PC-3 (cell line): ENCODE measurements around the gene PKLR. TPM values are rescaled to one million over a fixed set of nuclear protein-coding genes. Genes with fewer than 3 reads are reported as not detected.

Experiments used
- ATAC-seq: fragments of 200-7000 bp; cut with Tn5 transposase; 2 replicates; pipeline ENCODE4 v1.9.1; 2020; ENCODE audit warnings: mild to moderate bottlenecking, moderate library complexity
- BruUV-seq: library from RNA; stranded (reverse); fragments of 400-500 nt; replicated peaks from 2 replicates; lab custom pipeline; 2021; lab: Mats Ljungman, UMichigan
- CTCF ChIA-PET: fragments of 300-600 bp; sonication (Branson Sonifier 250); formaldehyde crosslinking; loops from one replicate; lab custom pipeline; 2022; ENCODE audit warnings: antibody characterized with exemption; lab: Charles Lee
- POLR2A ChIA-PET: fragments of 300-600 bp; sonication (Branson Sonifier 250); formaldehyde crosslinking; loops from one replicate; lab custom pipeline; 2022; ENCODE audit warnings: antibody characterized with exemption; ENCODE audit not compliant: unreplicated experiment; lab: Charles Lee
- DNase-seq: peaks from one replicate; pipeline ENCODE4 v3.0.0-alpha.2; 2015
- H2AFZ ChIP-seq: fragments of 300-600 bp; sonication (generic); 2 replicates; pipeline ENCODE4 v1.6.0; 2016; ENCODE audit warnings: antibody characterized with exemption, low read length
- H3F3A ChIP-seq: fragments of 300-600 bp; sonication (generic); one replicate; pipeline ENCODE4 v1.6.0; 2017; ENCODE audit warnings: antibody characterized with exemption, low read length, control low read depth, mild to moderate bottlenecking; ENCODE audit not compliant: unreplicated experiment
- H3K27ac ChIP-seq: fragments of 300-600 bp; sonication (generic); 2 replicates; pipeline ENCODE4 v1.5.1; 2016; ENCODE audit warnings: mild to moderate bottlenecking, low read length
- H3K27me3 ChIP-seq: fragments of 300-600 bp; sonication (generic); 2 replicates; pipeline ENCODE4 v1.6.1; 2016; ENCODE audit warnings: low read length, mixed read lengths
- H3K36me3 ChIP-seq: fragments of 300-600 bp; sonication (generic); 2 replicates; pipeline ENCODE4 v1.6.1; 2016; ENCODE audit warnings: low read depth, mixed run types, low read length, mixed read lengths
- H3K4me1 ChIP-seq: fragments of 300-600 bp; sonication (generic); 2 replicates; pipeline ENCODE4 v1.5.1; 2016; ENCODE audit warnings: low read length; ENCODE audit not compliant: insufficient read depth
- H3K4me2 ChIP-seq: fragments of 300-600 bp; sonication (generic); 2 replicates; pipeline ENCODE4 v1.6.0; 2016; ENCODE audit warnings: low read length
- H3K4me3 ChIP-seq: fragments of 300-600 bp; sonication (generic); 2 replicates; pipeline ENCODE4 v1.5.1; 2016; ENCODE audit warnings: mild to moderate bottlenecking, low read length, mixed read lengths
- H3K79me2 ChIP-seq: fragments of 300-600 bp; sonication (generic); 2 replicates; pipeline ENCODE4 v1.6.1; 2017; ENCODE audit warnings: low read length, mixed read lengths
- H3K9ac ChIP-seq: fragments of 300-600 bp; sonication (generic); 2 replicates; pipeline ENCODE4 v1.6.0; 2016; ENCODE audit warnings: mild to moderate bottlenecking, low read length
- H3K9me2 ChIP-seq: fragments of 300-600 bp; sonication (generic); replicated peaks from 2 replicates; pipeline ENCODE4 v1.6.1; 2016; ENCODE audit warnings: mixed run types, low read length, mixed read lengths
- H3K9me3 ChIP-seq: fragments of 300-600 bp; sonication (generic); 2 replicates; pipeline ENCODE4 v1.6.1; 2016; ENCODE audit warnings: low read length, mixed read lengths
- H4K20me1 ChIP-seq: fragments of 300-600 bp; sonication (generic); 2 replicates; pipeline ENCODE4 v1.6.1; 2016; ENCODE audit warnings: low read length, mixed read lengths
- EZH2 ChIP-seq: fragments of 300-600 bp; sonication (generic); IDR thresholded peaks from one replicate; pipeline ENCODE4 v1.6.1; 2017; ENCODE audit warnings: antibody characterized with exemption, mild to moderate bottlenecking, low read length; ENCODE audit not compliant: unreplicated experiment
- EZH2phosphoT487 ChIP-seq: fragments of 300-600 bp; sonication (generic); IDR thresholded peaks from 2 replicates; pipeline ENCODE4 v1.6.1; 2018; ENCODE audit warnings: mild to moderate bottlenecking, antibody characterized with exemption, low read length, borderline replicate concordance
- intact Hi-C: fragments of 100-400 bp; cut with micrococcal nuclease; formaldehyde crosslinking; loops from 2 replicates; pipeline ENCODE4 v1.9.0; 2023
- total RNA-seq: library from RNA; depleted of rRNA; stranded (reverse); fragments of >200 nt; gene quantifications from 2 replicates; pipeline ENCODE4 v1.2.3, GENCODE V29; 2014
- TF ChIP-seq, protein P1 (sequence below): fragments of 300-600 bp; sonication (generic); conservative IDR thresholded peaks from 2 replicates; pipeline ENCODE4 v1.5.1; 2017; ENCODE audit warnings: antibody characterized with exemption, low read depth, mild to moderate bottlenecking, low read length

The PKLR gene
- total RNA-seq, 1 experiment from 2014 or later: not detected

GRCh38 chr1:155245163-155245524, 56.1 kb downstream of the PKLR start:
- Histone ChIP-seq H3K4me3 (peak overlapping the region; percentile 77), H3K4me1 (peaks cover 27% of the 10 kb centered on the region), H3K9me2 (no peaks in the 10 kb centered on the region), H3K36me3 (peaks cover 15% of the 10 kb centered on the region; the same call in 1 of the 2 replicates), H4K20me1 (no peaks in the 10 kb centered on the region), H3K27me3 (no peaks in the 10 kb centered on the region), H3K27ac (peak overlapping the region; percentile 54), H3K4me2 (peak overlapping the region; percentile 87), H3K79me2 (peaks cover 11% of the 10 kb centered on the region), H3K9me3 (no peaks in the 10 kb centered on the region), H3K9ac (peak overlapping the region; percentile 71), H2AFZ (peak overlapping the region; percentile 88), H3F3A (no peaks in the 10 kb centered on the region)
- CTCF ChIA-PET: no interaction called here
- no TSS peak for BruUV-seq
- ATAC-seq (no peak), DNase-seq (no peak)
- POLR2A ChIA-PET: no interaction called here
- intact Hi-C loops: loop anchor here (2.0 kb wide), 1 partner anchor 64 kb away; the partner anchor contains the start of gene FDPS
- no peak for TF ChIP-seq EZH2phosphoT487
- TF ChIP-seq, protein P1, sequence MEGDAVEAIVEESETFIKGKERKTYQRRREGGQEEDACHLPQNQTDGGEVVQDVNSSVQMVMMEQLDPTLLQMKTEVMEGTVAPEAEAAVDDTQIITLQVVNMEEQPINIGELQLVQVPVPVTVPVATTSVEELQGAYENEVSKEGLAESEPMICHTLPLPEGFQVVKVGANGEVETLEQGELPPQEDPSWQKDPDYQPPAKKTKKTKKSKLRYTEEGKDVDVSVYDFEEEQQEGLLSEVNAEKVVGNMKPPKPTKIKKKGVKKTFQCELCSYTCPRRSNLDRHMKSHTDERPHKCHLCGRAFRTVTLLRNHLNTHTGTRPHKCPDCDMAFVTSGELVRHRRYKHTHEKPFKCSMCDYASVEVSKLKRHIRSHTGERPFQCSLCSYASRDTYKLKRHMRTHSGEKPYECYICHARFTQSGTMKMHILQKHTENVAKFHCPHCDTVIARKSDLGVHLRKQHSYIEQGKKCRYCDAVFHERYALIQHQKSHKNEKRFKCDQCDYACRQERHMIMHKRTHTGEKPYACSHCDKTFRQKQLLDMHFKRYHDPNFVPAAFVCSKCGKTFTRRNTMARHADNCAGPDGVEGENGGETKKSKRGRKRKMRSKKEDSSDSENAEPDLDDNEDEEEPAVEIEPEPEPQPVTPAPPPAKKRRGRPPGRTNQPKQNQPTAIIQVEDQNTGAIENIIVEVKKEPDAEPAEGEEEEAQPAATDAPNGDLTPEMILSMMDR: no peak
- TF ChIP-seq EZH2: no peak

DNA sequence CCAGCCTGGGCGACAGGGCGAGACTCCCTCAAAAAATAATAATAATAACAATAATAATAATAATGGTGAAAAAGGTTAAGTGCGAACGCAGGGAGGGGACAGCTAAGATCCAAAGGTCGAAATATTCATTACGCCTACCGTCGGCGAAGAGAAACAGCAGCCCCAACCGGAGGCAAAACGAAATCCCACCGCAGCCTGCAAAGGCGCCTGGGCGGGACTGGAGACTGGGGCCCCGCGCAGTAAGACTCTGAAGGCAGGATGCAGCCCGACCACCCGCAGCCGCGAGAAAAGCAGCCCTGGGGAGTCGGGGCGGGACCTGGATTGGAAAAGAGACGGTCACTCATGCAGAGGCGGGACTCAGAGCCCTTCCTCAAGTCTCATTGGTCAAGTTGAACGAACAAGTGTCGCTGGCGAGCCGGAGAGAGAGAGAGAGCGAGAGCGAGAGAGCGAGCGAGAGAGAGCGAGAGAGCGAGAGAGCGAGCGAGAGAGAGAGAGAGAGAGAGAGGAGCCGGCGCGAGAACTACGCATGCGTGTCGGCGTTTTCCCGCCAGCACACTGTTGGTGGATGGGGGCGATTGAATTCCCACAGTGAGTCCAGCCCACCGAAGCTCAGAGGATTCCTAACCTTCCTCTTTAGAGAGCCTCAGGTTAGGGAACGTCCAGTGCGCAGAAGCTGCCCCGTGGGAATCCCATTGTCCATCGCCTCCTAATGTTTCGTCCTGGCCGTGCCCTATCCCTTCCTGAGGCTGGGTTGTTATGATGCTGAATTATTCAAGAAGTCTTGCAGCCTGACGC, 56.7 kb downstream of the PKLR start:
- DNase-seq (peak; percentile 99), ATAC-seq (peak; percentile 91)
- Histone ChIP-seq H3K27ac (peak overlapping the region; percentile 54), H3K4me2 (peak overlapping the region; percentile 87), H3K9me2 (no peaks in the 10 kb centered on the region), H2AFZ (peak overlapping the region; percentile 88), H3K9ac (peak overlapping the region; percentile 71), H4K20me1 (no peaks in the 10 kb centered on the region), H3K9me3 (no peaks in the 10 kb centered on the region), H3K79me2 (peaks cover 11% of the 10 kb centered on the region), H3K36me3 (peaks cover 15% of the 10 kb centered on the region; the same call in 1 of the 2 replicates), H3F3A (no peaks in the 10 kb centered on the region), H3K4me1 (peaks cover 27% of the 10 kb centered on the region), H3K27me3 (no peaks in the 10 kb centered on the region), H3K4me3 (peak overlapping the region; percentile 77)
- intact Hi-C loops: loop anchor here (2.0 to 5.0 kb wide), 2 partner anchors 37 to 64 kb away; partner anchors contain the start of genes FDPS, MTX1 and THBS3
- TF ChIP-seq EZH2: no peak
- TF ChIP-seq, protein P1: peak; percentile 23
- TF ChIP-seq EZH2phosphoT487: no peak
- ChIA-PET POLR2A (interaction anchor here (0.6 to 1.1 kb wide), 2 partner anchors 37 to 360 kb away, joined by 8 read pairs; partner anchors contain the start of gene THBS3), CTCF (interaction anchor here (0.7 kb wide), 1 partner anchor 55 kb away, joined by 3 read pairs; no protein-coding TSS in a partner anchor)
- TSS peak; percentile 41 for BruUV-seq
